GM13976 (cell line): ENCODE data around the gene LRWD1.

Source experiments
- DNase-seq: peaks from one replicate; pipeline ENCODE4 v3.0.0; 2012; ENCODE audit warnings: low spot score
- in situ Hi-C: fragments of 300-500 bp; cut with MboI; formaldehyde crosslinking; loops from one replicate; pipeline ENCODE4 v1.12.0; 2022; ENCODE audit warnings: low sequenced_read_pairs, mixed read lengths, inconsistent platforms; ENCODE audit not compliant: unreplicated experiment
- TF ChIP-seq, protein P1 (sequence below): IDR thresholded peaks from 2 replicates; pipeline ENCODE4 v1.5.1; 2012; ENCODE audit warnings: borderline replicate concordance, mild to moderate bottlenecking; ENCODE audit not compliant: insufficient read depth; ENCODE audit errors: extremely low read depth, missing control alignments, control extremely low read depth

LRWD1 gene

DNA sequence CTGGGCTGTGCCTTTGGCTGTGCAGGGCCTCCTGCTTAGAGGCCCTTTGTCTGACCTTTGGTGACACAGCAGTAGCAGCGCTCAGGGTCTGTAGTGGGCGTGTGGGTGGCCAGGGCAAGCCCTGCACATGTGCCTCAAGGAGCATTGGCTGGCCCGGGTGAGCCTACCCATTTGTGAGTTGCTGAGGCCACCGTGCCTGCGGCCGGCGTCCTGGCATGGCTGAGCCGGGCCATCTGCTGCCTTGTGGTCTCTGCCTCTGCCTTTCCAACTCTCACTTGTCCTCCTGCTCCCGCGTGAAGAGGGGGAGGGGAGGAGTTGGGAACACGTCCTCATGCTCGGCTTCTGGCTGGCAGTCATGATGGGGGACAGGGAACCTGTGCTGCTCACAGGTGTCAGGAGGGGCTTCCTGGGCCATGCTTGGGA is 40.6 kb upstream of the LRWD1 start:
- TF ChIP-seq, protein P1, sequence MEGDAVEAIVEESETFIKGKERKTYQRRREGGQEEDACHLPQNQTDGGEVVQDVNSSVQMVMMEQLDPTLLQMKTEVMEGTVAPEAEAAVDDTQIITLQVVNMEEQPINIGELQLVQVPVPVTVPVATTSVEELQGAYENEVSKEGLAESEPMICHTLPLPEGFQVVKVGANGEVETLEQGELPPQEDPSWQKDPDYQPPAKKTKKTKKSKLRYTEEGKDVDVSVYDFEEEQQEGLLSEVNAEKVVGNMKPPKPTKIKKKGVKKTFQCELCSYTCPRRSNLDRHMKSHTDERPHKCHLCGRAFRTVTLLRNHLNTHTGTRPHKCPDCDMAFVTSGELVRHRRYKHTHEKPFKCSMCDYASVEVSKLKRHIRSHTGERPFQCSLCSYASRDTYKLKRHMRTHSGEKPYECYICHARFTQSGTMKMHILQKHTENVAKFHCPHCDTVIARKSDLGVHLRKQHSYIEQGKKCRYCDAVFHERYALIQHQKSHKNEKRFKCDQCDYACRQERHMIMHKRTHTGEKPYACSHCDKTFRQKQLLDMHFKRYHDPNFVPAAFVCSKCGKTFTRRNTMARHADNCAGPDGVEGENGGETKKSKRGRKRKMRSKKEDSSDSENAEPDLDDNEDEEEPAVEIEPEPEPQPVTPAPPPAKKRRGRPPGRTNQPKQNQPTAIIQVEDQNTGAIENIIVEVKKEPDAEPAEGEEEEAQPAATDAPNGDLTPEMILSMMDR: no peak
- DNase-seq: no peak
- in situ Hi-C loops: no loop called here

DNA sequence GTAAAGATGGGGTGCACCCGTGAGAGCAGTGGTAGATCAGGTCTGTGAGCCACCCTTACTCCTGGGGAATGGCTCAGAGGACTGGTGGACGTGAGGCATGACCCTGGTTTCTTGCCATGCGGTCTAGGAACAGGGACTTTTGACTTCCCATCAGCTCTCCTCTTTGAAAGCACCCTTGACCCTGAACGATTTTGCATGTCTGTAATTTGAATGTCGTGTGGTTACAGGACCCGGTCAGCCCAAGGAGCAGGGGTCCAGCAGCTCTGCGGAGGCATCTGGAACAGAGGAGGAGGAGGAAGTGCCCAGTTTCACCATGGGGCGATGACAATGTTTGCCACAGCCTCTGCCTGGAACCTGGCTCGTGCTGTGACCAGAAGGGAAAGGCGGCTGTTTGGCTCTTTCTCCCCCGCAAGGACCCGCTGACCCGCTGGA is 40.0 kb upstream of the LRWD1 start:
- TF ChIP-seq, protein P1: no peak
- in situ Hi-C loops: no loop called here
- DNase-seq: no peak

DNA sequence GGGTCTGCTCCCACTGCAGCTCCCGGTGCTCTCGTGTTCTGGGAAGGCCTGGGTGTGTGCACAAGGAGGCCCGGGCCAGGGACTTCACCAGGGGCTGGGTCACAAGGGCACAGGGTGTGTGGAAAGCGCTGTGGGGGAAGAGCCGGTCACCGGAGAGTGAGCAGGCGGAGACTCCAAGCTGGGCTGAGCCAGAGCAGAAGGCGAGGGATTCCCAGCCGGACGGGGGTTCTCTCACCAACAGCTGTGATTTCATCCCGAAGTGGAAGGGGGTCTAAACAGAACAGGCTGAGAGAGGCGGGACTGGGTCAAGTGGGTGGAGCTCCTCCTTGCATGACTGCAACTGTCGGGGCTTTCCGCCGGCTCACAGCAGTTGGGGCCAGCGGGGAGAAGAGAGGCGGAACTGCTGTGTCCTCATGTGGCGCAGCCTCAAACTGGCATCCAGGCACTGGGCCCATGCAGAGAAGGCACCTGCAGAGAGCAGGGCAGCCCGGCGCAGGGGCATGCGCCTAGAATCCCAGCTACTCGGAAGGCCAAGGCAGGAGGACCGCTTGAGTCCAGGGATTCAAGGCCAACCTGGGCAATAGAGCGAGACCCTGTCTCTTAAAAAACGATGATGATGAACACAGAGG is 39.0 kb upstream of the LRWD1 start:
- in situ Hi-C loops: no loop called here
- peak; percentile 89 for DNase-seq
- TF ChIP-seq, protein P1: no peak

DNA sequence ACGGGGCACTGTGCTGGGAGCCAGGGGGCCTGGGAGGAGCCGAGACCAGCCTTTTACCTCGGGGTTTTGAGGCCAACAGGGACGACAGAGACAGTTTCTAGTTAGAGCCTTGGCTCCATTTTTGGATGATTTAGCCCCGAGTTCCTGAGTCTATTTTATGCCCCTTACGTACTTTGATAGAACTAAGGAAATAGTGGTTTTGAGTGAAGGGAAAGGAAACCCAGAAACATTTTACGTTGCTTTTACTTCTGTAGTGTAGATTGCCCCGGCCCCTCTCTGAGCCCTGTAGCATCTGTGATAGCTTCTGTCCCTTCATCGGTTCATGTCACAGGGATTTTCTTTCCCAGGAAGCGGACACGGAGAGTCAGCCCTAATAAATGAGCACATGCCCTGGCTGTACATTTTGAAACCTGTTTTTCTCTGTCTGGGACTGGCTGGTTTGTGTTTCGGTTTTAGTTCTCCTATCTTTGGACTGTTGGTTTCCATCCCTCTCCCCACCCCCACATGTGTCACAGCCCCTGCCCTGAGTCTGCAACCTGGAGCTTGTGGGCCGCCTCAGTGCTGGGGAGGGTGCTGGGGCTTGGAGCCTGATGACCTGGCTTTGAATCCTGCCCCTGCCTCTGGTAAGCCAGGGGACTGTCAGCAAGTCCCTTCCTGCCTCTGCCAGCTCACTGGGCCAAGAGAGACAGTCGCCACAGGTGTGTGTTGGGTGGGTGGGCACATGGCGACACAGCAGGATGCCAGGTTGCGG is 38.3 kb upstream of the LRWD1 start:
- DNase-seq: peak; percentile 85
- TF ChIP-seq, protein P1: no peak
- in situ Hi-C loops: no loop called here

DNA sequence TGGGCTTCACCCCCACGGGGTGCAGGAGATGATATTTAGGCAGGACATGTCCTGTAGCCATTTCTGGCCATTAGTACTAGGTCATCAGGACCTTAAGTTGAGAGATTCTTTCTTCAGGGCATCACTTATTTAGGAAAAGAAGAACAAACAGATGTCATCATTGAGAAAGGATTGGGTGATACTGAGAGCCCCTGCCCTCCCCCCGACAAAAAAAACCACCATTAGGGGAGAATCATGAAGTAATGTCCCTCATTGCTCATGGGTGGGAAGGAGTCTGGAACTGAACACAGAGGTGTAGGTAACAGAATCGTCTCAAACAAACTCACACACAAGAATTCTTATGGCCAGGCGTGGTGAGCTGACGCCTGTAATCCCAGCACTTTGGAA is 37.8 kb upstream of the LRWD1 start:
- TF ChIP-seq, protein P1: no peak
- in situ Hi-C loops: no loop called here
- DNase-seq: no peak

DNA sequence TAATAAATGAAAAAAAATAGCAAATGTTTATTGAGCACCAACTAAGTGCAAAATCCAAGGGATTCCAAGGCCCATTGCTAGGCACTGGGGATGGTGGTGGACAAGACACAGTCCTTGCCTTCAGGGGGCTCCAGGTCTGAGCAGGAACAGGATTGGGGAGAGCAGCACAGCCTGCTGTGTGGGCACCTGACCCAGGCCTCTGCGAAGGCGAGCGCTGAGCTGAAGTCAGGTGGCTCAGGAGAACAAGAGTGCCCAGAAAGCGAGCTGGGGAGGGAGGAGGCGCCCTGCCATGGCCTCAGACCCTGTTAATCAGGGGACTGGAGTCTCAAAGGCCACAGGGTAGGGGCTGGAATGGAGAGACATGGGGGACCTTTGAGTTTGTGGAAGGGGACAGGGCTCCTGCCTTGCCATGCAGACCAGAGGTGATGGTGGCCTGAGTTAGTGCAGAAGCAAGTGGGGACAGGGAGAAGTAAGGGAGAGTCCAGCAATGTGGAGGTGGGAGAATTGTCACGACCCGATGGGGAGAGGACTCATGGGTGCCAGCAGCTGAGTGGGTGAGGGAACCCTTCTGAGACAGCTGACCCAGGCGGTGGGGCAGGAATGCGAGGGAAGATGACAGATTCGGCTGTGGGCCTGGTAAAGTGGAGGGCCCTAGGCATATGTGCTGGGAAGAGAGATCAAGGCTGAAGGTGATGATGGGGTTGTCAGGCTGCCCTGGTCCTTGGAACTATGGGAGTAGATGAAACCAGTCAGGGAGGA is 35.5 kb upstream of the LRWD1 start:
- DNase-seq: no peak
- in situ Hi-C loops: no loop called here
- TF ChIP-seq, protein P1: no peak
